H1 (cell line): ENCODE measurements around the gene PUS7L. TPM values are rescaled to one million over a fixed set of nuclear protein-coding genes. Genes with fewer than 3 reads are reported as not detected.
"Not testable (repeated sequence)": the region's sequence is repeated elsewhere in the genome, so short reads cannot be mapped to it uniquely, and the experiment has no call there.

ENCODE experiments used
- CTCF ChIA-PET: fragments of 300-600 bp; sonication (Branson Sonifier 250); formaldehyde crosslinking; loops from one replicate; lab custom pipeline; 2021; ENCODE audit not compliant: partially characterized antibody; lab: Charles Lee
- POLR2A ChIA-PET: fragments of 300-600 bp; sonication (Branson Sonifier 250); formaldehyde crosslinking; loops from one replicate; lab custom pipeline; 2021; ENCODE audit warnings: inconsistent platforms; ENCODE audit not compliant: partially characterized antibody; lab: Charles Lee
- DNase-seq, 2 experiments: peaks; one replicate each; pipeline versions ENCODE4 v3.0.0 to v3.0.0-alpha.2; 2010 to 2022; ENCODE audit warnings: low spot score in 2 of 2, low read depth in 1 of 2, mixed read lengths in 1 of 2
- FAIRE-seq: peaks from 2 replicates; lab custom pipeline; 2011; peaks lifted over from hg19 to GRCh38; lab: Jason Lieb, UNC
- H2AFZ ChIP-seq: 2 replicates; pipeline ENCODE4 v1.8.1; 2012; ENCODE audit warnings: low read length, inconsistent platforms
- H2AK5ac ChIP-seq: 2 replicates; pipeline ENCODE4 v1.6.1; 2013; ENCODE audit warnings: low read depth, low read length
- H2BK120ac ChIP-seq: replicated peaks from 2 replicates; pipeline ENCODE3; 2013; ENCODE audit warnings: low read depth, low read length, inconsistent platforms
- H2BK12ac ChIP-seq: 2 replicates; pipeline ENCODE4 v1.6.1; 2013; ENCODE audit warnings: low read depth, low read length
- H2BK15ac ChIP-seq: 2 replicates; pipeline ENCODE4 v1.6.1; 2013; ENCODE audit warnings: low read length
- H2BK20ac ChIP-seq: 2 replicates; pipeline ENCODE4 v1.6.1; 2013; ENCODE audit warnings: low read length
- H2BK5ac ChIP-seq: 2 replicates; pipeline ENCODE4 v1.6.1; 2013; ENCODE audit warnings: low read depth, low read length
- H3K14ac ChIP-seq: 2 replicates; pipeline ENCODE4 v1.6.1; 2013; ENCODE audit warnings: inconsistent platforms; ENCODE audit not compliant: insufficient read length
- H3K18ac ChIP-seq: 2 replicates; pipeline ENCODE4 v1.6.1; 2013; ENCODE audit warnings: low read length; ENCODE audit errors: extremely low read depth
- H3K23ac ChIP-seq: 2 replicates; pipeline ENCODE4 v1.6.1; 2013; ENCODE audit warnings: inconsistent platforms; ENCODE audit not compliant: insufficient read length
- H3K23me2 ChIP-seq: 2 replicates; pipeline ENCODE4 v1.6.1; 2013; ENCODE audit warnings: low read depth, low read length
- H3K27ac ChIP-seq: 2 replicates; pipeline ENCODE4 v1.6.1; 2011; ENCODE audit warnings: low read depth, low read length, inconsistent platforms
- H3K27me3 ChIP-seq, 4 experiments: replicated peaks in 1 of 4; 1 replicate in 1 of 4; 2 replicates in 3 of 4; pipeline versions ENCODE4 v1.6.1 to v1.8.1; 2011 to 2013; ENCODE audit warnings: low read length in 3 of 4, mild to moderate bottlenecking in 3 of 4, inconsistent platforms in 2 of 4, mixed read lengths in 2 of 4, moderate library complexity in 1 of 4; ENCODE audit not compliant: control insufficient read depth in 3 of 4, insufficient read depth in 3 of 4; ENCODE audit errors: extremely low read depth in 1 of 4
- H3K36me3 ChIP-seq, 4 experiments: 2 replicates each; pipeline versions ENCODE4 v1.6.1 to v1.8.1; 2011 to 2013; ENCODE audit warnings: mild to moderate bottlenecking in 4 of 4, low read length in 3 of 4, moderate library complexity in 2 of 4, control low read depth in 1 of 4, inconsistent platforms in 1 of 4; ENCODE audit not compliant: insufficient read depth in 4 of 4, control insufficient read depth in 2 of 4
- H3K4ac ChIP-seq: replicated peaks from 2 replicates; pipeline ENCODE3; 2013; ENCODE audit warnings: low read length, low read depth, mixed read lengths, inconsistent platforms; ENCODE audit not compliant: insufficient read length
- H3K4me1 ChIP-seq, 4 experiments: replicated peaks in 1 of 4; 1 replicate in 1 of 4; 2 replicates in 3 of 4; pipeline versions ENCODE4 v1.6.1 to v1.8.1; 2011 to 2013; ENCODE audit warnings: low read length in 3 of 4, inconsistent platforms in 2 of 4, mixed read lengths in 1 of 4; ENCODE audit not compliant: insufficient read depth in 4 of 4, control insufficient read depth in 3 of 4
- H3K4me2 ChIP-seq, 2 experiments: 2 replicates each; pipeline versions ENCODE4 v1.6.1 to v1.8.1; 2011 to 2013; ENCODE audit warnings: low read depth in 2 of 2, low read length in 2 of 2, control low read depth in 1 of 2, inconsistent platforms in 1 of 2, mild to moderate bottlenecking in 1 of 2; ENCODE audit not compliant: insufficient read depth in 1 of 2
- H3K4me3 ChIP-seq, 4 experiments: fragments of 200-600, 300-600 bp in 1 of 4; sonication (generic), shearing (Covaris generic), sonication (Bioruptor Twin) in 1 of 4; 2 replicates each; pipeline versions ENCODE4 v1.5.1 to v1.8.1; 2011 to 2016; ENCODE audit warnings: low read length in 4 of 4, low read depth in 3 of 4, control low read depth in 2 of 4, inconsistent platforms in 2 of 4, mild to moderate bottlenecking in 2 of 4, mixed read lengths in 1 of 4, moderate library complexity in 1 of 4; ENCODE audit not compliant: insufficient read depth in 2 of 4; ENCODE audit errors: extremely low read depth in 1 of 4
- H3K56ac ChIP-seq: replicated peaks from 2 replicates; pipeline ENCODE3; 2013; ENCODE audit warnings: low read depth, mild to moderate bottlenecking, mixed read lengths, low read length, inconsistent platforms; ENCODE audit not compliant: insufficient read length
- H3K79me1 ChIP-seq: 2 replicates; pipeline ENCODE4 v1.6.1; 2013; ENCODE audit warnings: low read depth, low read length, control low read depth
- H3K79me2 ChIP-seq, 2 experiments: 2 replicates each; pipeline versions ENCODE4 v1.6.1 to v1.8.1; 2012 to 2013; ENCODE audit warnings: low read length in 2 of 2, mild to moderate bottlenecking in 2 of 2, inconsistent platforms in 1 of 2; ENCODE audit not compliant: insufficient read depth in 2 of 2, control insufficient read depth in 1 of 2
- H3K9ac ChIP-seq, 4 experiments: replicated peaks in 1 of 4; 1 replicate in 1 of 4; 2 replicates in 3 of 4; pipeline versions ENCODE4 v1.6.1 to v1.8.1; 2011 to 2013; ENCODE audit warnings: low read depth in 3 of 4, low read length in 3 of 4, control low read depth in 2 of 4, mild to moderate bottlenecking in 2 of 4, moderate library complexity in 2 of 4, inconsistent platforms in 1 of 4; ENCODE audit errors: extremely low read depth in 1 of 4
- H3K9me3 ChIP-seq, 2 experiments: 2 replicates each; pipeline versions ENCODE4 v1.6.1 to v1.8.1; 2012 to 2013; ENCODE audit warnings: mild to moderate bottlenecking in 2 of 2, moderate library complexity in 2 of 2, control low read depth in 1 of 2, inconsistent platforms in 1 of 2, low read depth in 1 of 2, low read length in 1 of 2, mixed read lengths in 1 of 2; ENCODE audit not compliant: insufficient read depth in 2 of 2
- H4K20me1 ChIP-seq, 2 experiments: replicated peaks in 1 of 2; 2 replicates each; pipeline versions ENCODE3 to v1.8.1; 2011 to 2013; ENCODE audit warnings: inconsistent platforms in 2 of 2, low read length in 2 of 2, mild to moderate bottlenecking in 1 of 2; ENCODE audit not compliant: insufficient read depth in 2 of 2, control insufficient read depth in 1 of 2
- H4K5ac ChIP-seq: 2 replicates; pipeline ENCODE4 v1.6.1; 2013; ENCODE audit warnings: low read length, low read depth, mixed read lengths, inconsistent platforms; ENCODE audit not compliant: insufficient read length
- H4K8ac ChIP-seq: 2 replicates; pipeline ENCODE4 v1.8.0; 2013; ENCODE audit warnings: mild to moderate bottlenecking, moderate library complexity, low read length, inconsistent platforms; ENCODE audit not compliant: insufficient read depth; ENCODE audit errors: extremely low read depth
- H4K91ac ChIP-seq: replicated peaks from 2 replicates; pipeline ENCODE3; 2013; ENCODE audit warnings: low read length, mixed read lengths, inconsistent platforms; ENCODE audit not compliant: insufficient read length
- WGBS, 2 experiments: shearing (Covaris generic) in 1 of 2; methylation state at CpG; one replicate each; pipeline versions ENCODE4 v1.1.6 to v1.1.7; 2013 to 2015; ENCODE audit warnings: low lambda C conversion rate in 2 of 2, mixed read lengths in 2 of 2, inconsistent platforms in 1 of 2, low coverage in 1 of 2, missing lambda C conversion rate in 1 of 2; ENCODE audit not compliant: insufficient replicate concordance in 2 of 2, insufficient coverage in 1 of 2, insufficient read length in 1 of 2; ENCODE audit errors: extremely low coverage in 1 of 2, missing lambda C conversion rate in 1 of 2; 5-methylcytosine and 5-hydroxymethylcytosine counted together
- polyA plus RNA-seq, 7 experiments: library from polyadenylated mRNA; depleted of rRNA in 3 of 7; stranded (reverse) in 5 of 7; unstranded in 2 of 7; fragments of >200 nt in 5 of 7; fragments of 200-250 nt in 2 of 7; gene quantifications; 1 replicate in 5 of 7; 2 replicates in 1 of 7; 4 replicates in 1 of 7; pipeline versions ENCODE4 v1.2.1 to v1.2.3, GENCODE V29; 2011 to 2013; ENCODE audit warnings: missing spikeins in 2 of 7, mixed read lengths in 2 of 7
- total RNA-seq: library from RNA; stranded (reverse); fragmentation: NEBNext Ultra II Directional; extraction: Animal tissue kit (Norgen Biotek cat#: 25700); gene quantifications from 2 replicates; pipeline ENCODE4 v1.2.1, GENCODE V29; 2021

PUS7L gene
- total and polyA plus RNA-seq, 2 of the 8 experiments (the other 6 are each of a cell fraction or from before 2014, with no cell fraction given) = 3.6 to 26.8 TPM

- H4K20me1 ChIP-seq, H2BK20ac ChIP-seq, H3K56ac ChIP-seq, H4K91ac ChIP-seq, H3K23me2 ChIP-seq, H3K9me3 ChIP-seq, H4K5ac ChIP-seq, H3K4me3 ChIP-seq, H3K79me2 ChIP-seq, H3K27ac ChIP-seq, H3K4me1 ChIP-seq, H3K9ac ChIP-seq, H4K8ac ChIP-seq, H3K4ac ChIP-seq, H3K27me3 ChIP-seq, H3K4me2 ChIP-seq, H2BK120ac ChIP-seq, FAIRE-seq, H2AFZ ChIP-seq, H3K23ac ChIP-seq, H3K79me1 ChIP-seq, H3K14ac ChIP-seq, H3K36me3 ChIP-seq, H3K18ac ChIP-seq, H2AK5ac ChIP-seq, H2BK15ac ChIP-seq, H2BK12ac ChIP-seq, DNase-seq, H2BK5ac ChIP-seq, POLR2A ChIA-PET: not testable (repeated sequence)
- CTCF ChIA-PET = interaction anchor here (1.1 kb wide), 1 partner anchor 9 kb away, joined by 4 read pairs; no protein-coding TSS in a partner anchor
- WGBS, 2 experiments = 69% methylated on average over 2 of the region's 2 CpGs; no CpG with 5 or more reads in 1 of the 2 experiments
Observed at GRCh38 chr12:43703772-43704171, 54.8 kb downstream of the PUS7L start.

GRCh38 chr12:43701194-43701593, 57.4 kb downstream of the PUS7L start:
- H3K14ac ChIP-seq, DNase-seq, H3K79me1 ChIP-seq, H3K27ac ChIP-seq, FAIRE-seq, H3K4me1 ChIP-seq, H4K8ac ChIP-seq, H3K27me3 ChIP-seq, H2BK15ac ChIP-seq, POLR2A ChIA-PET, H3K4me3 ChIP-seq, H2BK120ac ChIP-seq, H3K9ac ChIP-seq, H3K36me3 ChIP-seq, H2AK5ac ChIP-seq, H3K56ac ChIP-seq, H3K18ac ChIP-seq, H3K4me2 ChIP-seq, H3K9me3 ChIP-seq, H4K91ac ChIP-seq, H3K4ac ChIP-seq, H3K79me2 ChIP-seq, H2BK12ac ChIP-seq, H2BK20ac ChIP-seq, H4K5ac ChIP-seq, H2BK5ac ChIP-seq, H2AFZ ChIP-seq, H3K23ac ChIP-seq, H3K23me2 ChIP-seq, H4K20me1 ChIP-seq: not testable (repeated sequence)
- CTCF ChIA-PET = interaction anchor here (1.1 kb wide), 1 partner anchor 53 kb away, joined by 4 read pairs; no protein-coding TSS in a partner anchor
- 90% methylated on average over 1 of the region's 1 CpG; no CpG with 5 or more reads in 1 of the 2 experiments for WGBS, 2 experiments
